Effector memory CD8-positive, alpha-beta T cell (primary cell): ENCODE data around the gene KCTD16.

Experiments used
- ATAC-seq: fragments of 150-1000 bp; cut with Tn5 transposase; replicated peaks from 2 replicates; pipeline ENCODE4 v1.10.0; 2021; ENCODE audit warnings: mild to moderate bottlenecking, moderate library complexity
- DNase-seq, 3 experiments: peaks; one replicate each; pipeline ENCODE4 v3.0.0; 2021
- H3K27ac Mint-ChIP-seq, 2 donors: one replicate each; pipeline ENCODE4 v1.8.0; 2022; ENCODE audit warnings: mild to moderate bottlenecking in 2 of 2, mixed read lengths in 2 of 2, moderate library complexity in 2 of 2
- H3K27me3 Mint-ChIP-seq, 2 donors: one replicate each; pipeline ENCODE4 v1.8.0; 2022; ENCODE audit warnings: mixed read lengths in 2 of 2
- H3K36me3 Mint-ChIP-seq: one replicate; pipeline ENCODE4 v1.8.0; 2022; ENCODE audit warnings: mild to moderate bottlenecking, moderate library complexity, mixed read lengths; ENCODE audit not compliant: insufficient read depth
- H3K4me1 Mint-ChIP-seq, 2 donors: one replicate each; pipeline ENCODE4 v1.8.0; 2022; ENCODE audit warnings: low read depth in 2 of 2, mixed read lengths in 2 of 2
- H3K4me3 Mint-ChIP-seq, 2 donors: one replicate each; pipeline ENCODE4 v1.8.0; 2022; ENCODE audit warnings: mild to moderate bottlenecking in 2 of 2, mixed read lengths in 2 of 2, moderate library complexity in 2 of 2
- H3K9me3 Mint-ChIP-seq, 2 donors: one replicate each; pipeline ENCODE4 v1.8.0; 2022; ENCODE audit warnings: mixed read lengths in 2 of 2

The KCTD16 gene

GRCh38 chr5:144183254-144183889 is 12.7 kb downstream of the KCTD16 start:
- no peak overlapping the region for H3K27ac Mint-ChIP-seq
- H3K9me3 Mint-ChIP-seq, result no peaks in the 10 kb centered on the region
- H3K4me3 Mint-ChIP-seq, result no peak overlapping the region
- H3K27me3 Mint-ChIP-seq, result no peaks in the 10 kb centered on the region
- DNase-seq (no peak), ATAC-seq (no peak)
- H3K4me1 Mint-ChIP-seq, result peaks cover 13 to 19% of the 10 kb centered on the region in 2 donors
- peaks cover 9% of the 10 kb centered on the region for H3K36me3 Mint-ChIP-seq

GRCh38 chr5:144187699-144188294 is 17.1 kb downstream of the KCTD16 start:
- peak; percentile 63 for ATAC-seq
- H3K27me3 Mint-ChIP-seq, result no peaks in the 10 kb centered on the region
- peaks cover 23% of the 10 kb centered on the region for H3K36me3 Mint-ChIP-seq
- peak overlapping the region; percentile 58 to 72 for H3K4me3 Mint-ChIP-seq
- peak overlapping the region in 1 of 2 donors; percentile 91 for H3K27ac Mint-ChIP-seq
- DNase-seq, result peak; percentile 73 to 79 (median 77)
- no peaks in the 10 kb centered on the region for H3K9me3 Mint-ChIP-seq
- H3K4me1 Mint-ChIP-seq, result peaks cover 38% of the 10 kb centered on the region in 2 donors

GRCh38 chr5:144189800-144190429 is 19.2 kb downstream of the KCTD16 start:
- peak overlapping the region in 1 of 2 donors; percentile 91 for H3K27ac Mint-ChIP-seq

GRCh38 chr5:144191531-144191930 is 20.9 kb downstream of the KCTD16 start:
- no peak for ATAC-seq
- H3K9me3 Mint-ChIP-seq, result no peaks in the 10 kb centered on the region
- peaks cover 23% of the 10 kb centered on the region for H3K36me3 Mint-ChIP-seq
- H3K27ac Mint-ChIP-seq, result no peak overlapping the region
- H3K4me1 Mint-ChIP-seq, result peaks cover 33 to 38% of the 10 kb centered on the region in 2 donors
- DNase-seq, result no peak
- H3K4me3 Mint-ChIP-seq, result no peak overlapping the region
- no peaks in the 10 kb centered on the region for H3K27me3 Mint-ChIP-seq

More at GRCh38 chr5:144189800-144190429, 19.2 kb downstream of the KCTD16 start:
- ATAC-seq (peak; percentile 76), DNase-seq (peak; percentile 70 to 75 (median 73))
- H3K4me3 Mint-ChIP-seq, result peak overlapping the region; percentile 58 to 72
- no peaks in the 10 kb centered on the region for H3K9me3 Mint-ChIP-seq
- peaks cover 33 to 38% of the 10 kb centered on the region in 2 donors for H3K4me1 Mint-ChIP-seq
- peaks cover 23% of the 10 kb centered on the region for H3K36me3 Mint-ChIP-seq
- H3K27me3 Mint-ChIP-seq, result no peaks in the 10 kb centered on the region

- no peak overlapping the region for H3K4me3 Mint-ChIP-seq
- H3K36me3 Mint-ChIP-seq, result peaks cover 23% of the 10 kb centered on the region
- ATAC-seq (peak; percentile 36), DNase-seq (peak; percentile 39 to 48 (median 44))
- H3K27me3 Mint-ChIP-seq, result no peaks in the 10 kb centered on the region
- peaks cover 33 to 38% of the 10 kb centered on the region in 2 donors for H3K4me1 Mint-ChIP-seq
- no peak overlapping the region for H3K27ac Mint-ChIP-seq
- no peaks in the 10 kb centered on the region for H3K9me3 Mint-ChIP-seq
These were observed 21.3 kb downstream of the KCTD16 start for GRCh38 chr5:144191998-144192397.

- no peak for DNase-seq
- Mint-ChIP-seq H3K4me3 (no peak overlapping the region), H3K27me3 (no peaks in the 10 kb centered on the region), H3K9me3 (no peaks in the 10 kb centered on the region), H3K27ac (no peak overlapping the region), H3K4me1 (peaks cover 26 to 32% of the 10 kb centered on the region in 2 donors), H3K36me3 (peaks cover 21% of the 10 kb centered on the region)
- ATAC-seq, result no peak
These were observed 22.0 kb downstream of the KCTD16 start for GRCh38 chr5:144192661-144193060.

GRCh38 chr5:144194144-144194543 is 23.5 kb downstream of the KCTD16 start:
- peaks cover 11% of the 10 kb centered on the region for H3K36me3 Mint-ChIP-seq
- H3K27ac Mint-ChIP-seq, result no peak overlapping the region
- no peak overlapping the region for H3K4me3 Mint-ChIP-seq
- DNase-seq (no peak), ATAC-seq (no peak)
- H3K9me3 Mint-ChIP-seq, result no peaks in the 10 kb centered on the region
- peaks cover 11 to 18% of the 10 kb centered on the region in 2 donors for H3K4me1 Mint-ChIP-seq
- peaks cover 6 to 11% of the 10 kb centered on the region in 2 donors for H3K27me3 Mint-ChIP-seq

- peaks cover 0 to 6% of the 10 kb centered on the region in 2 donors for H3K4me1 Mint-ChIP-seq
- peaks cover 19 to 22% of the 10 kb centered on the region in 2 donors for H3K27me3 Mint-ChIP-seq
- H3K27ac Mint-ChIP-seq, result peak overlapping the region in 1 of 2 donors; percentile 32
- ATAC-seq, result no peak
- H3K9me3 Mint-ChIP-seq, result no peaks in the 10 kb centered on the region
- no peak overlapping the region for H3K4me3 Mint-ChIP-seq
- H3K36me3 Mint-ChIP-seq, result no peaks in the 10 kb centered on the region
- no peak for DNase-seq
These were observed 24.8 kb downstream of the KCTD16 start for GRCh38 chr5:144195448-144195847.

GRCh38 chr5:144196612-144197011 is 25.9 kb downstream of the KCTD16 start:
- DNase-seq, result no peak
- Mint-ChIP-seq H3K36me3 (no peaks in the 10 kb centered on the region), H3K27ac (no peak overlapping the region), H3K9me3 (no peaks in the 10 kb centered on the region), H3K27me3 (peaks cover 30 to 34% of the 10 kb centered on the region in 2 donors), H3K4me1 (peaks cover 0 to under 1% of the 10 kb centered on the region in 2 donors), H3K4me3 (no peak overlapping the region)
- no peak for ATAC-seq

- H3K4me1 Mint-ChIP-seq, result no peaks in the 10 kb centered on the region
- no peak overlapping the region for H3K4me3 Mint-ChIP-seq
- ATAC-seq (no peak), DNase-seq (no peak)
- peaks cover 43 to 49% of the 10 kb centered on the region in 2 donors for H3K27me3 Mint-ChIP-seq
- H3K27ac Mint-ChIP-seq, result no peak overlapping the region
- no peaks in the 10 kb centered on the region for H3K9me3 Mint-ChIP-seq
- no peaks in the 10 kb centered on the region for H3K36me3 Mint-ChIP-seq
These were observed 27.7 kb downstream of the KCTD16 start for GRCh38 chr5:144198386-144198785.

GRCh38 chr5:144201588-144201987 is 30.9 kb downstream of the KCTD16 start:
- Mint-ChIP-seq H3K36me3 (no peaks in the 10 kb centered on the region), H3K9me3 (no peaks in the 10 kb centered on the region), H3K27me3 (peaks cover 75 to 80% of the 10 kb centered on the region in 2 donors), H3K4me1 (peaks cover 0 to 3% of the 10 kb centered on the region in 2 donors), H3K27ac (no peak overlapping the region), H3K4me3 (no peak overlapping the region)
- ATAC-seq, result no peak
- DNase-seq, result no peak

GRCh38 chr5:144202072-144202471 is 31.4 kb downstream of the KCTD16 start:
- H3K4me1 Mint-ChIP-seq, result peaks cover 0 to 3% of the 10 kb centered on the region in 2 donors
- H3K36me3 Mint-ChIP-seq, result no peaks in the 10 kb centered on the region
- H3K27me3 Mint-ChIP-seq, result peaks cover 80 to 85% of the 10 kb centered on the region in 2 donors
- H3K9me3 Mint-ChIP-seq, result no peaks in the 10 kb centered on the region
- ATAC-seq, result no peak
- no peak overlapping the region for H3K4me3 Mint-ChIP-seq
- DNase-seq, result no peak
- H3K27ac Mint-ChIP-seq, result no peak overlapping the region

- ATAC-seq (no peak), DNase-seq (no peak)
- Mint-ChIP-seq H3K4me1 (peaks cover 0 to 3% of the 10 kb centered on the region in 2 donors), H3K27me3 (peaks cover 87 to 91% of the 10 kb centered on the region in 2 donors), H3K36me3 (no peaks in the 10 kb centered on the region), H3K27ac (no peak overlapping the region), H3K4me3 (no peak overlapping the region), H3K9me3 (no peaks in the 10 kb centered on the region)
These were observed 32.1 kb downstream of the KCTD16 start for GRCh38 chr5:144202726-144203125.
